ENCODE results near the gene NOX5.
"Not testable (repeated sequence)": the region's sequence is repeated elsewhere in the genome, so short reads cannot be mapped to it uniquely, and the experiment has no call there.

The NOX5 gene

GRCh38 chr15:69014454-69014853 lies at the start of gene NOX5:
Gene NOX5, plus strand, starts transcription at chr15:69014695. Its CDS starts 41 bp downstream, at chr15:69014736.
- CTCF ChIA-PET: interaction anchor here (1.2 kb wide), 1 partner anchor 17 kb away, joined by 3 read pairs; no protein-coding TSS in a partner anchor
- TF ChIP-seq FOXK2 (IDR thresholded peaks at IDR 0.05) (no peak), CTBP1 (IDR thresholded peaks at IDR 0.05; ENCODE audit: borderline replicate concordance) (no peak)
- POLR2A ChIA-PET: no interaction called here
- no peak for DNase-seq (ENCODE audit: extremely low spot score)

GRCh38 chr15:68966996-68967395 lies 47.5 kb upstream of the NOX5 start:
- TF ChIP-seq LEF1 (IDR thresholded peaks at IDR 0.05; ENCODE audit: borderline replicate concordance) (no peak), HDGF (IDR thresholded peaks at IDR 0.05; ENCODE audit: borderline replicate concordance) (no peak), FOXK2 (IDR thresholded peaks at IDR 0.05) (no peak), SUZ12 (IDR thresholded peaks at IDR 0.05) (no peak), CTBP1 (IDR thresholded peaks at IDR 0.05; ENCODE audit: borderline replicate concordance) (no peak), SP1 (IDR thresholded peaks at IDR 0.05) (no peak), PKNOX1 (IDR thresholded peaks at IDR 0.05) (no peak), NFRKB (IDR thresholded peaks at IDR 0.05) (no peak), L3MBTL2 (conservative IDR thresholded peaks at IDR 0.05) (no peak), TARDBP (IDR thresholded peaks at IDR 0.05) (no peak), ZNF384 (IDR thresholded peaks at IDR 0.05) (no peak), ARNT (IDR thresholded peaks at IDR 0.05) (no peak)
- ChIA-PET CTCF (no interaction called here), POLR2A (no interaction called here)
- DNase-seq (ENCODE audit: extremely low spot score): no peak

- TF ChIP-seq ZNF384 (IDR thresholded peaks at IDR 0.05) (no peak), CTBP1 (IDR thresholded peaks at IDR 0.05; ENCODE audit: borderline replicate concordance) (no peak), FOXA1 (IDR thresholded peaks at IDR 0.05) (no peak), L3MBTL2 (conservative IDR thresholded peaks at IDR 0.05) (no peak), FOXM1 (IDR thresholded peaks at IDR 0.05; ENCODE audit: borderline replicate concordance) (no peak), TARDBP (IDR thresholded peaks at IDR 0.05) (no peak)
- CTCF ChIA-PET: no interaction called here
- no peak for DNase-seq (ENCODE audit: extremely low spot score)
- POLR2A ChIA-PET: no interaction called here
Measured at GRCh38 chr15:68967948-68968347, 46.5 kb upstream of the NOX5 start.

GRCh38 chr15:68969298-68969697 lies 45.2 kb upstream of the NOX5 start:
- ChIA-PET POLR2A (no interaction called here), CTCF (interaction anchor here (0.7 kb wide), 1 partner anchor 77 kb away, joined by 3 read pairs; no protein-coding TSS in a partner anchor)
- no peak for DNase-seq (ENCODE audit: extremely low spot score)
- TF ChIP-seq L3MBTL2 (conservative IDR thresholded peaks at IDR 0.05): no peak

- ChIA-PET POLR2A (no interaction called here), CTCF (no interaction called here)
- DNase-seq (ENCODE audit: extremely low spot score): no peak
- TF ChIP-seq LEF1 (IDR thresholded peaks at IDR 0.05; ENCODE audit: borderline replicate concordance): no peak
- no peak for TF ChIP-seq FOXM1 (IDR thresholded peaks at IDR 0.05; ENCODE audit: borderline replicate concordance)
- TF ChIP-seq ELF4 (IDR thresholded peaks at IDR 0.05): no peak
- no peak for TF ChIP-seq ZNF384 (IDR thresholded peaks at IDR 0.05)
- TF ChIP-seq HDGF (IDR thresholded peaks at IDR 0.05; ENCODE audit: borderline replicate concordance): no peak
- TF ChIP-seq SUZ12 (IDR thresholded peaks at IDR 0.05): no peak
- TF ChIP-seq SP1 (IDR thresholded peaks at IDR 0.05): no peak
- TF ChIP-seq BHLHE40 (IDR thresholded peaks at IDR 0.05; ENCODE audit: borderline replicate concordance): no peak
- TF ChIP-seq PKNOX1 (IDR thresholded peaks at IDR 0.05): no peak
- TF ChIP-seq L3MBTL2 (conservative IDR thresholded peaks at IDR 0.05): no peak
- no peak for TF ChIP-seq FOXA1 (IDR thresholded peaks at IDR 0.05)
- TF ChIP-seq NFRKB (IDR thresholded peaks at IDR 0.05): no peak
- no peak for TF ChIP-seq FOXK2 (IDR thresholded peaks at IDR 0.05)
Measured at GRCh38 chr15:68972201-68973065, 42.1 kb upstream of the NOX5 start.

GRCh38 chr15:68975651-68976160 lies 38.8 kb upstream of the NOX5 start:
- POLR2A ChIA-PET; DNase-seq (ENCODE audit: extremely low spot score): not testable (repeated sequence)
- CTCF ChIA-PET: interaction anchor here (1.1 kb wide), 1 partner anchor 32 kb away, joined by 3 read pairs; no protein-coding TSS in a partner anchor

GRCh38 chr15:68977426-68977825 lies 37.1 kb upstream of the NOX5 start:
- POLR2A ChIA-PET; DNase-seq (ENCODE audit: extremely low spot score); CTCF ChIA-PET: not testable (repeated sequence)

GRCh38 chr15:68979006-68979405 lies 35.5 kb upstream of the NOX5 start:
- DNase-seq (ENCODE audit: extremely low spot score): no peak
- POLR2A ChIA-PET: no interaction called here
- CTCF ChIA-PET: interaction anchor here (0.9 kb wide), 1 partner anchor 13 kb away, joined by 3 read pairs; no protein-coding TSS in a partner anchor
- no peak for TF ChIP-seq TARDBP (IDR thresholded peaks at IDR 0.05)
- no peak for TF ChIP-seq FOXA1 (IDR thresholded peaks at IDR 0.05)
- no peak for TF ChIP-seq SUZ12 (IDR thresholded peaks at IDR 0.05)
- no peak for TF ChIP-seq CTBP1 (IDR thresholded peaks at IDR 0.05; ENCODE audit: borderline replicate concordance)
- TF ChIP-seq LEF1 (IDR thresholded peaks at IDR 0.05; ENCODE audit: borderline replicate concordance): no peak

All from HEK293T (cell line).